Kidney (tissue), 14 donors: ENCODE results near the gene RPTOR. TPM values are rescaled to one million over a fixed set of nuclear protein-coding genes. Genes with fewer than 3 reads are reported as not detected.

ENCODE experiments used
- DNase-seq, 5 donors: peaks; one replicate each; pipeline ENCODE4 v3.0.0-alpha.2; 2013 to 2020
- FAIRE-seq: peaks from 2 replicates; lab custom pipeline; 2012; peaks lifted over from hg19 to GRCh38; lab: Jason Lieb, UNC
- H3K27ac ChIP-seq, 2 donors: one replicate each; pipeline ENCODE4 v1.7.0; 2013; ENCODE audit warnings: low read depth in 2 of 2, low read length in 2 of 2, inconsistent platforms in 1 of 2
- H3K27me3 ChIP-seq: one replicate; pipeline ENCODE4 v1.7.1; 2013; ENCODE audit warnings: low read length, inconsistent platforms; ENCODE audit not compliant: control insufficient read depth, insufficient read depth
- H3K36me3 ChIP-seq, 3 donors: one replicate each; pipeline versions ENCODE4 v1.7.0 to v1.7.1; 2013; ENCODE audit warnings: low read length in 3 of 3, control low read depth in 1 of 3, inconsistent platforms in 1 of 3; ENCODE audit not compliant: insufficient read depth in 3 of 3, control insufficient read depth in 2 of 3
- H3K4me1 ChIP-seq, 3 donors: one replicate each; pipeline versions ENCODE4 v1.7.0 to v1.7.1; 2013; ENCODE audit warnings: low read length in 3 of 3, inconsistent platforms in 1 of 3, low read depth in 1 of 3; ENCODE audit not compliant: control insufficient read depth in 2 of 3, insufficient read depth in 2 of 3
- H3K4me3 ChIP-seq, 3 donors: one replicate each; pipeline versions ENCODE4 v1.7.0 to v1.8.1; 2013; ENCODE audit warnings: low read length in 3 of 3, control low read depth in 1 of 3, inconsistent platforms in 1 of 3
- H3K9ac ChIP-seq, 3 donors: one replicate each; pipeline versions ENCODE4 v1.7.0 to v1.7.1; 2013; ENCODE audit warnings: low read length in 3 of 3, control low read depth in 1 of 3, inconsistent platforms in 1 of 3
- H3K9me3 ChIP-seq, 3 donors: one replicate each; pipeline versions ENCODE4 v1.7.0 to v1.7.1; 2013; ENCODE audit warnings: low read length in 3 of 3, control low read depth in 1 of 3, inconsistent platforms in 1 of 3; ENCODE audit not compliant: control insufficient read depth in 2 of 3, insufficient read depth in 1 of 3
- CTCF ChIP-seq: IDR thresholded peaks from 3 replicates; pipeline ENCODE4 v1.5.1; 2012; ENCODE audit warnings: mild to moderate bottlenecking, moderate library complexity, borderline replicate concordance; ENCODE audit not compliant: insufficient read depth; ENCODE audit errors: extremely low read depth
- intact Hi-C: fragments of 100-400 bp; cut with DNase I; formaldehyde crosslinking; loops from one replicate; pipeline ENCODE4 v1.11.1; 2022
- polyA plus RNA-seq: library from polyadenylated mRNA; stranded (reverse); fragments of 350-450 nt; fragmentation: Illumina TruSeq; extraction: RNeasy Lipid Tissue Mini Kit (QIAGEN cat#74804); gene quantifications from one replicate; pipeline ENCODE4 v1.2.3, GENCODE V29; 2014; ENCODE audit warnings: low read depth, low replicate concordance; ENCODE audit not compliant: insufficient read depth
- total RNA-seq: library from RNA; stranded (reverse); fragmentation: NEBNext Ultra II Directional; extraction: Animal tissue kit (Norgen Biotek cat#: 25700); gene quantifications from one replicate; pipeline ENCODE4 v1.2.1, GENCODE V29; 2021
- donor health status: control.
- donor health status: control.
- donor health status: control.
- donor health status: control.
- donor health status: control.
- donor health status: DM: yes; HTN: yes; CAD: no.
- donor health status: Normal renal cell carcinoma (clear cell type).

Gene RPTOR
- total and polyA plus RNA-seq, 2 donors from 2014 or later: 5.5 to 37.6 TPM

GRCh38 chr17:80854220-80854619 is 309.6 kb downstream of the RPTOR start:
- no peaks in the 10 kb centered on the region for H3K9me3 ChIP-seq
- no peak overlapping the region for H3K4me3 ChIP-seq
- H3K4me1 ChIP-seq: peaks cover 0 to 2% (median 0%) of the 10 kb centered on the region in 3 donors
- H3K9ac ChIP-seq: no peak overlapping the region
- peaks cover 0 to 2% (median 0%) of the 10 kb centered on the region in 3 donors for H3K36me3 ChIP-seq
- intact Hi-C loops: no loop called here
- H3K27me3 ChIP-seq: no peaks in the 10 kb centered on the region
- FAIRE-seq: no peak
- DNase-seq: peak in 1 of 5 donors; percentile 28
- TF ChIP-seq CTCF: no peak
- no peak overlapping the region for H3K27ac ChIP-seq

GRCh38 chr17:80855196-80855947 is 310.7 kb downstream of the RPTOR start:
- no peak overlapping the region for H3K27ac ChIP-seq
- FAIRE-seq: no peak
- no peak overlapping the region for H3K9ac ChIP-seq
- peaks cover 0 to 2% (median 0%) of the 10 kb centered on the region in 3 donors for H3K36me3 ChIP-seq
- no peak overlapping the region for H3K4me3 ChIP-seq
- peaks cover 0 to 6% (median 0%) of the 10 kb centered on the region in 3 donors for H3K4me1 ChIP-seq
- intact Hi-C loops: no loop called here
- H3K9me3 ChIP-seq: no peaks in the 10 kb centered on the region
- peak in 1 of 5 donors; percentile 46 for DNase-seq
- no peaks in the 10 kb centered on the region for H3K27me3 ChIP-seq
- TF ChIP-seq CTCF: no peak

- DNase-seq: peak in 1 of 5 donors; percentile 83
Observed at GRCh38 chr17:80855948-80856862, 311.6 kb downstream of the RPTOR start.

More at GRCh38 chr17:80855948-80856862, 311.6 kb downstream of the RPTOR start:
- H3K4me1 ChIP-seq: peaks cover 0 to 6% (median 0%) of the 10 kb centered on the region in 3 donors
- no peaks in the 10 kb centered on the region for H3K27me3 ChIP-seq
- no peak for TF ChIP-seq CTCF
- FAIRE-seq: no peak
- H3K9ac ChIP-seq: no peak overlapping the region
- intact Hi-C loops: no loop called here
- H3K9me3 ChIP-seq: no peaks in the 10 kb centered on the region
- H3K27ac ChIP-seq: no peak overlapping the region
- H3K36me3 ChIP-seq: peaks cover 0 to 2% (median 0%) of the 10 kb centered on the region in 3 donors
- no peak overlapping the region for H3K4me3 ChIP-seq
